ENCODE results near the gene PLXNA4. TPM values are rescaled to one million over a fixed set of nuclear protein-coding genes. Genes with fewer than 3 reads are reported as not detected.

Gene PLXNA4
- polyA plus RNA-seq, 1 donor (not counting 4 experiments of a cell fraction or from before 2014, with no cell fraction given): 0.01 TPM

DNA sequence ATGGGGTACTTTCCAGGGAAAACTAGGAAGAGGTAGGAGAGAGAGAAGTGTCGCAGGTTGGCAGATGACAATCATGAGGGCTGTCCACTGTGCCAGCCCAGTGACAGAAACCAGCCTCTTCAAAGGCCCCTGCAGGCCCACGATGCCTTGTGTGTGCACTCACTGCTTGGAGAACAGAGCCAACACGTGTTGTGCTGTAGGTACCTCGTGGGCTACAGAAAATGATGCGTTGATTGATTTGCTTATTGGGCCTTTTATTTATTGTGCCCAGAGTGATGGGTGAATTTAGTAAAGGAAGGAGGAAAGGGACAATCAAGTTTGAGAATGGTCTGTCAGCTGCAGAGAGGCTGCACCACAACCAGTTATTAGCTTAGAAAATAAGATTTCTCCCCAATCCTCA lies 215.1 kb downstream of the PLXNA4 start:
- H3K27me3 ChIP-seq (ENCODE audit: control insufficient read depth, extremely low read depth, insufficient read depth, low read length): peaks cover 11% of the 10 kb centered on the region
- no peak overlapping the region for H3K9ac ChIP-seq (ENCODE audit: control insufficient read depth, extremely low read depth, insufficient read depth, low read length)
- TF ChIP-seq CTCF (optimal IDR thresholded peaks at IDR 0.05 in 1 of 3, IDR thresholded peaks at IDR 0.05 in 1 of 3, conservative IDR thresholded peaks at IDR 0.05 in 1 of 3; ENCODE audit: extremely low read depth in 1 of 3, insufficient read depth in 2 of 3, low read length in 3 of 3): no peak
- TF ChIP-seq EZH2 (IDR thresholded peaks at IDR 0.05; ENCODE audit: low read length): no peak

DNA sequence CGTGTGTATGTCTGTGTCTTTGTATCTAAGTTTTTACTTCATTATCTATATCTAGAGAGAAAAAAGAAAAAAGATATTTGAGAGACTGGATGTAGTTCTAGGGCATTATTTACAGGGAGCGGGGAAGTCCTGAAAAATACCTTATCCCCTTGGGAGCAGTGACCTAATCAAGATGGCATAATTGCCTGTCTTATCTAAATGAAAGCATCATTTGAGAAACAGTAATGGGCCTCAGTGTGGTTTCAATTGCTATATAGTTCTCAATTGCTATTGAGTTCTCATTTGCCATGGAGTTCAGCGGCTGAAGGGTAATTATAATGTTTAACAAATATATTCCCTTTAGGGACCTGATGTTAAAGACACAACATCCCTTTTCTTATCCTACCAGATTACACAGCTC lies 216.5 kb downstream of the PLXNA4 start:
- Histone ChIP-seq H3K27me3 (ENCODE audit: control insufficient read depth, extremely low read depth, insufficient read depth, low read length) (peaks cover 13% of the 10 kb centered on the region), H2AFZ (ENCODE audit: control insufficient read depth, low read length) (no peak overlapping the region), H3K9me3 (ENCODE audit: control insufficient read depth, low read depth, low read length) (no peaks in the 10 kb centered on the region), H3K27ac (ENCODE audit: control insufficient read depth, insufficient read depth, low read length) (no peak overlapping the region), H3K9ac (ENCODE audit: control insufficient read depth, extremely low read depth, insufficient read depth, low read length) (no peak overlapping the region), H4K20me1 (ENCODE audit: control insufficient read depth, extremely low read depth, insufficient read depth, low read length) (no peaks in the 10 kb centered on the region), H3K9me1 (ENCODE audit: control insufficient read depth, extremely low read depth, insufficient read depth, low read length) (no peaks in the 10 kb centered on the region), H3K36me3 (ENCODE audit: control insufficient read depth in 2 of 2, extremely low read depth in 1 of 2, insufficient read depth in 2 of 2, low read length in 2 of 2) (no peaks in the 10 kb centered on the region), H3K4me2 (ENCODE audit: control insufficient read depth, extremely low read depth, insufficient read depth, low read depth, low read length) (no peak overlapping the region), H3K4me1 (ENCODE audit: control insufficient read depth, extremely low read depth, insufficient read depth, low read length) (no peaks in the 10 kb centered on the region), H3K79me2 (ENCODE audit: control insufficient read depth, insufficient read depth, low read length) (no peaks in the 10 kb centered on the region), H3K4me3 (ENCODE audit: control insufficient read depth in 2 of 3, extremely low read depth in 1 of 3, insufficient read depth in 2 of 3, low read depth in 1 of 3, low read length in 3 of 3) (no peak overlapping the region)
- dilution Hi-C loops (cut with MboI; ENCODE audit: extremely low pct_ligation_motif_present, low sequenced_read_pairs): no loop called here
- no peak for FAIRE-seq
- no peak for TF ChIP-seq EZH2 (IDR thresholded peaks at IDR 0.05; ENCODE audit: low read length)
- no peak for TF ChIP-seq CTCF (optimal IDR thresholded peaks at IDR 0.05 in 1 of 3, IDR thresholded peaks at IDR 0.05 in 1 of 3, conservative IDR thresholded peaks at IDR 0.05 in 1 of 3; ENCODE audit: extremely low read depth in 1 of 3, insufficient read depth in 2 of 3, low read length in 3 of 3)
- DNase-seq (ENCODE audit: low read depth, low spot score): no peak

More for the DNA sequence above, 215.1 kb downstream of the PLXNA4 start:
- H4K20me1 ChIP-seq (ENCODE audit: control insufficient read depth, extremely low read depth, insufficient read depth, low read length): no peaks in the 10 kb centered on the region
- FAIRE-seq (no peak), DNase-seq (ENCODE audit: low read depth, low spot score) (no peak)
- no peaks in the 10 kb centered on the region for H3K9me3 ChIP-seq (ENCODE audit: control insufficient read depth, low read depth, low read length)
- H3K79me2 ChIP-seq (ENCODE audit: control insufficient read depth, insufficient read depth, low read length): no peaks in the 10 kb centered on the region
- H3K4me1 ChIP-seq (ENCODE audit: control insufficient read depth, extremely low read depth, insufficient read depth, low read length): no peaks in the 10 kb centered on the region
- no peak overlapping the region for H3K27ac ChIP-seq (ENCODE audit: control insufficient read depth, insufficient read depth, low read length)
- no peak overlapping the region for H2AFZ ChIP-seq (ENCODE audit: control insufficient read depth, low read length)
- no peaks in the 10 kb centered on the region for H3K9me1 ChIP-seq (ENCODE audit: control insufficient read depth, extremely low read depth, insufficient read depth, low read length)
- H3K36me3 ChIP-seq (ENCODE audit: control insufficient read depth in 2 of 2, extremely low read depth in 1 of 2, insufficient read depth in 2 of 2, low read length in 2 of 2): no peaks in the 10 kb centered on the region
- dilution Hi-C loops (cut with MboI; ENCODE audit: extremely low pct_ligation_motif_present, low sequenced_read_pairs): no loop called here
- H3K4me2 ChIP-seq (ENCODE audit: control insufficient read depth, extremely low read depth, insufficient read depth, low read depth, low read length): no peak overlapping the region
- H3K4me3 ChIP-seq (ENCODE audit: control insufficient read depth in 2 of 3, extremely low read depth in 1 of 3, insufficient read depth in 2 of 3, low read depth in 1 of 3, low read length in 3 of 3): no peak overlapping the region

All from keratinocyte (primary cell).